OCI-LY3 (cell line): ENCODE data around the gene KIF1B.

Source experiments
- CTCF ChIP-seq: fragments of 200-600, 300-600 bp; sonication (generic); IDR thresholded peaks from 2 replicates; pipeline ENCODE4 v1.5.1; 2014; ENCODE audit warnings: antibody characterized with exemption, low read length, low read depth
- EZH2phosphoT487 ChIP-seq: fragments of 200-600 bp; shearing (Covaris generic); IDR thresholded peaks from 2 replicates; pipeline ENCODE4 v1.6.1; 2018; ENCODE audit warnings: antibody characterized with exemption, mixed run types, low read depth

GRCh38 chr1:10309243-10310011 is 99.1 kb downstream of the KIF1B start:
- TF ChIP-seq CTCF (no peak), EZH2phosphoT487 (no peak)
